SJCRH30 (cell line): ENCODE measurements around the gene PADI3. TPM values are rescaled to one million over a fixed set of nuclear protein-coding genes. Genes with fewer than 3 reads are reported as not detected.

ENCODE experiments used
- DNase-seq, 2 experiments: peaks; one replicate each; pipeline ENCODE4 v3.0.0-alpha.2; 2015 to 2020
- H3K27ac ChIP-seq: fragments of 250-450 bp; sonication (Bioruptor Pico); 2 replicates; pipeline ENCODE4 v1.5.1; 2020; ENCODE audit warnings: mild to moderate bottlenecking, moderate library complexity
- H3K27me3 ChIP-seq: fragments of 250-450 bp; sonication (Bioruptor Pico); 2 replicates; pipeline ENCODE4 v1.5.1; 2020; ENCODE audit warnings: mild to moderate bottlenecking, moderate library complexity
- H3K36me3 ChIP-seq: fragments of 250-450 bp; sonication (Bioruptor Pico); 2 replicates; pipeline ENCODE4 v1.5.1; 2020; ENCODE audit warnings: mild to moderate bottlenecking, moderate library complexity
- H3K4me1 ChIP-seq: fragments of 250-450 bp; sonication (Bioruptor Pico); 2 replicates; pipeline ENCODE4 v1.5.1; 2020; ENCODE audit warnings: mild to moderate bottlenecking, moderate library complexity
- H3K4me3 ChIP-seq: fragments of 250-450 bp; sonication (Bioruptor Pico); 2 replicates; pipeline ENCODE4 v1.5.1; 2020; ENCODE audit warnings: mild to moderate bottlenecking, moderate library complexity
- H3K9me3 ChIP-seq: fragments of 250-450 bp; sonication (Bioruptor Pico); replicated peaks from 2 replicates; pipeline ENCODE4 v1.5.1; 2020; ENCODE audit warnings: mild to moderate bottlenecking, moderate library complexity
- total RNA-seq: library from RNA; depleted of rRNA; stranded (reverse); fragments of >200 nt; shearing (Covaris generic); gene quantifications from 2 replicates; pipeline ENCODE4 v1.2.3, GENCODE V29; 2014; rRNA removed

The PADI3 gene, protein sequence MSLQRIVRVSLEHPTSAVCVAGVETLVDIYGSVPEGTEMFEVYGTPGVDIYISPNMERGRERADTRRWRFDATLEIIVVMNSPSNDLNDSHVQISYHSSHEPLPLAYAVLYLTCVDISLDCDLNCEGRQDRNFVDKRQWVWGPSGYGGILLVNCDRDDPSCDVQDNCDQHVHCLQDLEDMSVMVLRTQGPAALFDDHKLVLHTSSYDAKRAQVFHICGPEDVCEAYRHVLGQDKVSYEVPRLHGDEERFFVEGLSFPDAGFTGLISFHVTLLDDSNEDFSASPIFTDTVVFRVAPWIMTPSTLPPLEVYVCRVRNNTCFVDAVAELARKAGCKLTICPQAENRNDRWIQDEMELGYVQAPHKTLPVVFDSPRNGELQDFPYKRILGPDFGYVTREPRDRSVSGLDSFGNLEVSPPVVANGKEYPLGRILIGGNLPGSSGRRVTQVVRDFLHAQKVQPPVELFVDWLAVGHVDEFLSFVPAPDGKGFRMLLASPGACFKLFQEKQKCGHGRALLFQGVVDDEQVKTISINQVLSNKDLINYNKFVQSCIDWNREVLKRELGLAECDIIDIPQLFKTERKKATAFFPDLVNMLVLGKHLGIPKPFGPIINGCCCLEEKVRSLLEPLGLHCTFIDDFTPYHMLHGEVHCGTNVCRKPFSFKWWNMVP
- 6.1 and 6.8 TPM in 2 replicates for total RNA-seq

DNA sequence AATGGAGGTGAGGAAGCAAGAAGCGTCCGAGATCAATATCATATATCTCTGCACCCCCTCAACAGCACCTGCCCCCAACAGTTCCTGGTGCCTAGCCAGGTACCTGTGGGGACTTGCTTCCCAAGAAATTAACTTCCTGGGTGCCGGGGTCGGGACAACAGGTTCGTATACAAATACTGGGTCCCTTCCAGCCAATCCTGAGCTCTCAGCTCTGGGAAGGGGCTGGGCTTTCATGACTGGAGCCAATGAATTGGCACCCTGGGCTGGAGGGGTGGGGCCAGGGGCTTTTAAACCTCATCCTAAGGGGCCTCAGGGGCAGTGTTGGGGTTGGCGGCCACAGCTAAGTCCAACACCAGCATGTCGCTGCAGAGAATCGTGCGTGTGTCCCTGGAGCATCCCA lies at the start of gene PADI3:
Gene PADI3, plus strand, starts transcription at position 318 of the 400 bp plus-strand sequence. Its CDS starts 40 bp downstream, at position 358.
- no peaks in the 10 kb centered on the region for H3K36me3 ChIP-seq
- no peak within 1 kb of the TSS for H3K27ac ChIP-seq
- DNase-seq, result peak; percentile 47 to 69
- no peak within 1 kb of the TSS for H3K4me3 ChIP-seq
- no peaks in the 10 kb centered on the region for H3K27me3 ChIP-seq
- no peaks in the 10 kb centered on the region for H3K9me3 ChIP-seq
- peaks cover 36% of the 10 kb centered on the region for H3K4me1 ChIP-seq

DNA sequence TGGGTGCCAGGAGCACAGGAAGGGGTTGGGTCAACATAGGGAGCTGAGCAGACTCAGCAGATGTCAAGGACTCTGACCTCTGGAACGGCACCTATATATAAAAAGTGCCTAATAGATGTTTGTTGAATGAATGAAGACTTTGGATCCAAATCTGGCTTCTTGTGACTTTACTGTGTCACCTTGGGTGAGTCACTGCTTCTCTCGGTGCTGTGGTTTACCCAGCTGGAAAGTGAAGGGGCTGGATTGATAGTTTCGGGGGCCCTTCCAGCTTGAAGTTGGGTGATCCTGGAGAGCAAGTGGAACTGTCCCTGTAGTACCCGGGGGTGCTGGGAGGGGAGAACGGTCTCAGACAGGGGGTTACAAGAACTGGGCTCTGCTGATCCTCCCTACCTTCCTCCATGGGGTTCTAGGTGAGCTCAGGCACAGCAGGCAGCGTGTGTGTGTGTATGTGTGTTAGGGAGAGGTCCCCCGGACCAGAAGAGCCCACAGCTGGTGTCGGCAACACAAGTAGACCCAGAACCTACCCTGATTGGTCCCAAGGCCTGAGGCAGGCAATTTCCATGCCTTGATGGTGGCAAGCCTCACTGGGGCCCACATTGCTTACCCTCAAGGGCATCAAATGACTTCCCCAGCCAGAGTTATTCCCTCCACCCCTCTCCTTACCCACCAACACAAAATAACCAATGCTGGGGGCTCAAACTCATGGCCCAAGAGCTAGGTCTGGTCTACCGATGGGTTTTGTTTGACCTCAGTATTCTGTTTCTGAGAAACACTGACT lies 49.4 kb upstream of the PADI3 start:
- H3K4me1 ChIP-seq, result peaks cover 15% of the 10 kb centered on the region
- no peaks in the 10 kb centered on the region for H3K36me3 ChIP-seq
- H3K9me3 ChIP-seq, result no peaks in the 10 kb centered on the region
- H3K27me3 ChIP-seq, result peaks cover 12% of the 10 kb centered on the region; the same call in 1 of the 2 replicates
- H3K4me3 ChIP-seq, result no peak overlapping the region
- peak in 1 of 2 experiments; percentile 0 for DNase-seq
- H3K27ac ChIP-seq, result no peak overlapping the region

DNA sequence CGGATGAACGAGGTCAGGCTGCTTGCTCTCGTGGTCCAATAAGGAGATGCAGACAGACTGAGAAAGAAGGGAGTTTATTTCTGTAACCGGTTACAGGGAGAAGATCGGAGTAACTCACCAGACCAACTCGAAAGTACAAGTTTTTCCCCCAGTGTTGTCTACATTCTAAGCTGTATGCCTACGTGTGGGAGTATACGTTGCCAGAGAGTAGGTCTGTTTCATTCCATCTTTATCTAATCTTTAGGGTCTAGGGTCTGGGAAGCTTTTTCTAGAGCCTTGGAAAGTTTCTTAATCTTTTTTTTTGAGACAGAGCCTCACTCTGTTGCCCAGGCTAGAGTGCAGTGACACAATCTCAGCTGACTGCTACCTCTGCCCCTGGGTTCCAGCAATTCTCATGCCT lies 48.7 kb upstream of the PADI3 start:
- no peaks in the 10 kb centered on the region for H3K9me3 ChIP-seq
- H3K27me3 ChIP-seq, result peaks cover 12% of the 10 kb centered on the region; the same call in 1 of the 2 replicates
- peaks cover 9% of the 10 kb centered on the region; the same call in 1 of the 2 replicates for H3K4me1 ChIP-seq

DNA sequence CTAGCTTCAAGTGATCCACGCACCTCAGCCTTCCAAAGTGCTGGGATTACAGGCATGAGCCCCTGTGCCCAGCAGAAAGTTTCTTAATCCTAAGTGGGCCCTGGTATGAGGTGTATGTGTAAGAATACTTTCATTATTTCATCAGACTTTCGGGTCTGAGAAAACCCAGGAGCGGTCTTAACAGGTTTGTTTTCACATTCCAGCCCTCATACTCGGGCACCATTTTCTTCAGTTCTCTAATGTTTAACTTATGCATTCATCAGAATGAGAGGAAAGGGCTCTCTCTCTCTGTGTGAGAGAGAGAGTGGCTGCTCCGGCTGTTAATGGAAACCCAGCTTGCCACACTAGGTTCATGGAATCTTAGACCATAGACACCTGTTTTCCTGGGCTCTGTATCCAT lies 48.1 kb upstream of the PADI3 start:
- Histone ChIP-seq H3K27me3 (peaks cover 12% of the 10 kb centered on the region; the same call in 1 of the 2 replicates), H3K36me3 (no peaks in the 10 kb centered on the region)
- DNase-seq, result no peak

More for the DNA sequence above, 48.7 kb upstream of the PADI3 start:
- H3K4me3 ChIP-seq, result no peak overlapping the region
- H3K27ac ChIP-seq, result no peak overlapping the region
- H3K36me3 ChIP-seq, result no peaks in the 10 kb centered on the region
- DNase-seq, result no peak

DNA sequence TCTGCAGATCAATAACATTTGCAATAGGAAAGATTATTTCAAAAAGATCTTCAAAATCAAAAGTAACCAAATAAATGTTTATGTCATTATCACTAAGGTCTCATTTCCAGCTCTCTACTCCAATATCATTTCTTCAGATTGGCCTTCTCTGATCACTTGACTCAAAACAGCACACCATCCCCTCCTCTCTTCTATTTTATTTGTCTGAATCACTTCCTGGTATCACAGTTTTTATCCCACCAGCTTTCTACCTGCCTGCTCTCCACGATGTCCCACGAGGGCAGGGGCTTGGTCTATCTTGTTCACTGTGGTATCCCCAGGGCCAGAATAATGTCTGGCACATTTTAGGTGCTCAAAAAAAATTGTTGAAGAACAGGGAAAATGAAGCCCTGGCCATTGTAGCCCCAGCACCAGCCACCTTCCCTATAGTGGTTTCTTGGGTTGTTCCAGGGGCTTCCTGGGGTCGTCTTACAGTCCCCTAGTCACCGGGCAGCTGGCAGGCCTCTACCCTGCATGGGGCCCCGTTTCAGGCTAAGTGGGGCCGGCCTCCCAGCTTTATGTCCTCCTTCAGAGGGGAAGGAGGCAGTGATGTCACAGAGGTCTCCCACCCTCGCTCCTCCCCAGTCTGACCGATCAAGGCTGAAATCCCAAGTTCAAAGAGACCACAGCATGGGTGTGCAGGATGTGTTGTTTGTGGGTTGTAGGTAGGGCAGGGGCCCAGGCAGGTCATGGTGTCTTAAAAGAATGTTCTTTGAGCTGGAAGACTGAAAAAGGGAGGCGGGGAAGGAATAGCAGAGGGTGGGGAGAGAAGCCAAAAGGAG lies 47.5 kb upstream of the PADI3 start:
- Histone ChIP-seq H3K9me3 (no peaks in the 10 kb centered on the region), H3K4me3 (no peak overlapping the region), H3K36me3 (no peaks in the 10 kb centered on the region), H3K27me3 (peaks cover 12% of the 10 kb centered on the region; the same call in 1 of the 2 replicates), H3K4me1 (peaks cover 9% of the 10 kb centered on the region; the same call in 1 of the 2 replicates), H3K27ac (no peak overlapping the region)
- DNase-seq, result no peak

More for the DNA sequence above, 48.1 kb upstream of the PADI3 start:
- no peaks in the 10 kb centered on the region for H3K9me3 ChIP-seq
- peaks cover 9% of the 10 kb centered on the region; the same call in 1 of the 2 replicates for H3K4me1 ChIP-seq
- H3K27ac ChIP-seq, result no peak overlapping the region
- H3K4me3 ChIP-seq, result no peak overlapping the region

DNA sequence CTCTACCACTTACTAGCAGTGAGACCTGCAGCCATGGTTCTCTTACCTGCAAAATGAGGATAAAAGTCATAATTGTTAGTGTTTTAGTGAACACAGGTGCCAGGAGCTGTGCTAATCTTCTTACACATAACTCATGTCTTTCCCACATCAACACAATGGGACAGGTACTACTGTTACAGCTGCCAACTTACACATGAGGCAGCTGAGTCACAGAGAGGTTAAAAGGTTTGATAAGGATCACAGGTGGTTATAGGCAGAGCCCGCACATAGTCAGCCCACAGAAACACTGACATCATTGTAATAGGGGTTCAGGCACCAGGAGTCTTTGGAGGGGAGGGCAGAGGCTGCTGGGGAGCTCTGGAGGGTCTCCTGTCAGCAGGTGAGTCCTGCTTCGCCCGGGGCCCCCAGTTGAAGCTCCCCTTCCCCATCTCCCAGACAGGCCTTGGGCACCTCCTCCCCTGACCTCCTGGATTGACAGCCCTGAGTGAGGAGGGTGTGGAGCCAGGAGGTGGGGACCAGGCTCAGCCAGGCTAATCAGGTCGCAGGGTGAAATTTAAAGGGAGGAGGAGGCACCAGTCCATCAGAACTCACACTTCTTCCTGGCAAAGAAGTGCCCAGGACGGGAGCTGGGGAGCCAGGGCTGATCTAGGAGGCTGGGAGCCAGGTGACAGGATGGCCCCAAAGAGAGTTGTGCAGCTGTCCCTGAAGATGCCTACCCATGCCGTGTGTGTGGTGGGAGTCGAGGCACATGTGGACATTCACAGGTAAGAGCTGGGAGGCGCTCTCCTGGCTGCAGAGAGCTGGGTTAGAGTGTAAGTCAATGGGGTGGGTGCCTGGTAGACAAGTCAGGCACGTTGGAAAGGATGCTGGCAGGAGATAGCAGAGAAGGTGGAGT lies 44.1 kb upstream of the PADI3 start, which contains the start of gene PADI1:
Gene PADI1, plus strand, starts transcription at position 583 of the 895 bp plus-strand sequence. Its CDS starts 90 bp downstream, at position 673.
- Histone ChIP-seq H3K4me1 (peaks cover 30% of the 10 kb centered on the region), H3K27me3 (peaks cover 6% of the 10 kb centered on the region; the same call in 1 of the 2 replicates), H3K9me3 (no peaks in the 10 kb centered on the region), H3K4me3 (no peak within 1 kb of the TSS), H3K36me3 (no peaks in the 10 kb centered on the region), H3K27ac (no peak within 1 kb of the TSS)
- no peak for DNase-seq

DNA sequence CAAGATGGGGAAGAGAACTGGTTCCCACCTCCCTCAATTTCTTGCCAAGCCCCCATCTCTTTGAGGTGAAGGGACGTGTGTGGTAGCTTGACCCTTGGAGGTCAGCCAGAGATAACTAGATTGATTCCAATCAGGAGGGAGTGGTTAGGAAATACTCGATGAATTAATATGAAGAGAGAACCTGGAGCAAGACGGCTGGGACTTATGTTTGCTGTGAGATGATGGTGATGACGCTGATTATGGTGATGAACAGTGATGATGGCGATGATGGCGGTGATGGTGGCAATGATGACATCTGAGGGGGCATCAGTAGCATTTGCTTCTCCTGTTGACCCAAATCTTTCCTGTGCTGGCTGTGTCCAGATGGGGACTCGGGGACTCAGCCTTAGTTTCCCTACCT lies 43.2 kb upstream of the PADI3 start:
- Histone ChIP-seq H3K27ac (no peak overlapping the region), H3K4me3 (no peak overlapping the region), H3K27me3 (no peaks in the 10 kb centered on the region), H3K4me1 (peaks cover 36% of the 10 kb centered on the region), H3K9me3 (no peaks in the 10 kb centered on the region), H3K36me3 (no peaks in the 10 kb centered on the region)
- no peak for DNase-seq

DNA sequence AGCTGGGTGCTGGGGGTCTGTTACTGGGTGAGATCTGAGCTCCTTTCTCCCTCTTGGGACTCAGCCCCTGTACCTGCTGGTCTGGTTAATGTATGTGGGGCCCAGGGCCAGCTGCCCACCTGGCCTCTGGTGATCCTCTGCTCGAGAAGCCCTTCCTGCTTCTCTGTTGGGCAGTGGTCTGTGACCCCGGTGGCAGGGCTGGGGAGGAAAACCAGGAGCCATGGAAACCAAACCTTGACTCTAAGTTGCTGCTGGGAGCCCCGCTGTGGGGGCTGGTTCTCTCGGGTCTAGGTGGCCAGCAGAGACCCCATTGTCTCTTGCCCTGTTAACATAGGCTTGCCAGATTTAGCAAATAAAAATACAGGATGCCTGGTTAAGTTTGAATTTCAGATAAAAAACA lies 42.7 kb upstream of the PADI3 start:
- no peaks in the 10 kb centered on the region for H3K36me3 ChIP-seq
- H3K27ac ChIP-seq, result no peak overlapping the region
- peaks cover 35% of the 10 kb centered on the region for H3K4me1 ChIP-seq
- no peaks in the 10 kb centered on the region for H3K27me3 ChIP-seq
- H3K4me3 ChIP-seq, result no peak overlapping the region
- H3K9me3 ChIP-seq, result no peaks in the 10 kb centered on the region
- DNase-seq, result no peak

DNA sequence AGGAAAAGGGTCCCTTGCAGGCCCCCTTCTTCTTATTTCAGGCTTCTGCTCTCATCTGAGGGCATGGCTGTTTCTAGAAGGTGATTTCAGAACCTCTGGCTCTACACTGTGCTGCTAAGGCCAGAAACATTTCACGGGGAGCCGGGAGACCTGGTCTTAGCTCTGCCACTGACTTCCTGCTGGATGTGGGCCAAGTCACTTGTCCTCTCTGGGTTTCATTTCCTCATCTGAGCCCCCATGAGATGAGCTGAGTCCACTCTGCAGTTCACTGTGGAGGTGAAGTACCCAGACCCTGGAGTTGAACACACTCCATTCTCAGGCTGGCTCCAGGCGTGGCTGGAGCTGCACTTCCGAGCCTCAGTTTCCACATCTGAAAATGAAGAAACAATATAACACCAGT lies 41.9 kb upstream of the PADI3 start:
- Histone ChIP-seq H3K4me3 (no peak overlapping the region), H3K9me3 (no peaks in the 10 kb centered on the region), H3K4me1 (peaks cover 36% of the 10 kb centered on the region), H3K36me3 (no peaks in the 10 kb centered on the region), H3K27ac (no peak overlapping the region), H3K27me3 (no peaks in the 10 kb centered on the region)
- peak; percentile 36 to 61 for DNase-seq

DNA sequence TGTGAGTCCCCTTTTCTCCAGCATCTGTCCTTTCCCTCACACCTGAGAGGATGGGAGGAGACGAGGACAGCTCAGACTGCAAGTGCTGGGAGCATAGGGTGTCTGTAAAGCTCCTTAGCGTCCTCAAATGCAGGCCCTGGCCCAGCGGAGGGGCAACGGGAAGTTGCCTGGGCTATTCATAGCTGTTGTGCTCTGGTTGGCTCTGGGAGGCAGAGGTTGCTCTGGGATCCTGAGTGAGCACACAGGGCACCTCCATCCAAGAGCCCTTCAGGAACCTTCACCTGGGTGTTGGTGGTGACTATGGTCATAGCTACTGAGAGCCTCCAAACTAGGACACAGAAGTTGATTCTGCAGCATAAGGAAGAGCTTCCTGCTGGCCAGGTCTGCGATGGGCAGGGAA lies 41.4 kb upstream of the PADI3 start:
- Histone ChIP-seq H3K36me3 (no peaks in the 10 kb centered on the region), H3K27me3 (no peaks in the 10 kb centered on the region), H3K4me3 (no peak overlapping the region), H3K9me3 (no peaks in the 10 kb centered on the region), H3K4me1 (peaks cover 40% of the 10 kb centered on the region), H3K27ac (no peak overlapping the region)
- DNase-seq, result no peak

DNA sequence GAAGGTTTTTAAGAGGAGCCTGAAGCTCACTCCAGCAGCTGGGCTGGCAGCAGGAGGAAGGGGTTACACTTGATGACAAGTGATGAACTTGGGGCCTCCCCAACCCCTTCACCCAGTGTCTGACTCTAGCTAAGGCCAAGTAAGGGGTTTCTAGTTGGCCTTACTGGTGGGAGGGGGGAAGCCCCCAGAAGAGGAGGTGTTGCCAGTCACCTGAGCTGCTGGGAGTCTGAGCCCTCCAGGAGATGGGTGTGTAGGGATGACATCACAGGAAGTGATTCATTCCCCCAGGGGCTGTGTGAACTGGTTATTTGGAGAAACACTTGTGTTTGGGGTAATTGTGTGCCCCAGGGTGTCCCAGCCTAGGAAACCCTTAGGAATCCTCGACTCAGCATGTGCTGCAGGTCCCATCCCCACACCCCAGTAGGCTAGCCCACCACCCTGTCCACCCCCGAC lies 40.9 kb upstream of the PADI3 start:
- Histone ChIP-seq H3K4me1 (peaks cover 42% of the 10 kb centered on the region), H3K9me3 (no peaks in the 10 kb centered on the region), H3K36me3 (no peaks in the 10 kb centered on the region), H3K27me3 (no peaks in the 10 kb centered on the region), H3K4me3 (no peak overlapping the region), H3K27ac (no peak overlapping the region)
- peak; percentile 80 to 81 for DNase-seq

DNA sequence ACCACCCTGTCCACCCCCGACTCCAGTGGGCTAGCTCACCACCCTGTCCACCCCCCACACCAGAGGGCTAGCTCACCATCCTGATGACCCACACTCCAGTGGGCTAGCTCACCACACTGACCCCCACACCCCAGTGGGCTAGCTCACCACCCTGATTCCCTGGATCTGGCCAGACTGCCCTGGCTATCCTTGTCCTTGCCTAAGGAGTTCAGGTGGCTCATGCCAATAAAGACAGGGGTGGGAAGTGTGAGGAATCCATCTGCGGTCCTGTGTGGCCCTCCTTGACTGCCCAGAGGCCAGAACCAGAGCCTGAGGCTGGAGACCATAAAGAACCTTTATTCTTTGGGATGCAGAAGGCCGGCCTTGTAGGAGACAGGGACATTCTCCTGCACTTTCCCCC lies 40.4 kb upstream of the PADI3 start:
- DNase-seq, result no peak
- Histone ChIP-seq H3K9me3 (no peaks in the 10 kb centered on the region), H3K36me3 (no peaks in the 10 kb centered on the region), H3K4me3 (no peak overlapping the region), H3K4me1 (peaks cover 46% of the 10 kb centered on the region), H3K27ac (no peak overlapping the region), H3K27me3 (no peaks in the 10 kb centered on the region)

DNA sequence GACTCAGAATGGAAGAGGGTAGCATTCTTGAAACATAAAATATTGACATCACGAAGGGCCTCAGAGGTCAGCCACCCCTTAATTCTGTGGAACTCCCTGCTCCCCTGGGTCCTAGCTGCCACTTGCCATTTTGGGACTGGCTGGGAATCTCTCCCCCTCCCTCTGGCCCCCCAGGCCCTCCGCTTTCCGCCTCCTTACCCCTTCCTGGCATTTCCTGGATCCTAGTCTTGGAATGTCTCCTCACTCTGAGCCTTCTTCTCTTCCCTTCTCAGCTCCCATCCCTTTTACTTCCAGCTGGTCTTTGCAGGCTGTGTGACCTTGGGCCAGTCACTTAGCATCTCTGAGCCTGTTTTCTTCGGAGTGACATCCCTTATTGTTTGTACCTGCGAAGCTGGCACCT lies 39.5 kb upstream of the PADI3 start:
- H3K4me1 ChIP-seq, result peaks cover 48% of the 10 kb centered on the region
- H3K9me3 ChIP-seq, result no peaks in the 10 kb centered on the region
- no peak for DNase-seq
- no peak overlapping the region for H3K27ac ChIP-seq
- no peaks in the 10 kb centered on the region for H3K27me3 ChIP-seq
- no peaks in the 10 kb centered on the region for H3K36me3 ChIP-seq
- no peak overlapping the region for H3K4me3 ChIP-seq
